ENCODE measurements around the gene SLC6A16. TPM values are rescaled to one million over a fixed set of nuclear protein-coding genes. Genes with fewer than 3 reads are reported as not detected.
A peak's percentile ranks its signal among the peaks of the same experiment; 100 is the strongest.

SLC6A16 gene
- total and polyA plus RNA-seq, 2 experiments from 2014 or later: 0.27 TPM

- Histone ChIP-seq H3K27me3 (no peaks in the 10 kb centered on the region), H3K4me2 (no peak overlapping the region), H3K4me3 (no peak overlapping the region), H3K4me1 (ENCODE audit: insufficient read depth) (no peaks in the 10 kb centered on the region), H3K27ac (no peak overlapping the region), H3K9me2 (replicated peaks; ENCODE audit: insufficient read depth) (no peaks in the 10 kb centered on the region), H3K36me3 (replicated peaks; ENCODE audit: insufficient read depth, low read depth) (no peaks in the 10 kb centered on the region), H2AFZ (no peak overlapping the region), H3K79me2 (no peaks in the 10 kb centered on the region), H3K9me3 (ENCODE audit: low read depth) (no peaks in the 10 kb centered on the region), H4K20me1 (ENCODE audit: insufficient read depth, poor library complexity, severe bottlenecking) (peaks cover 3% of the 10 kb centered on the region)
- TF ChIP-seq EZH2 (IDR thresholded peaks at IDR 0.05; ENCODE audit: borderline replicate concordance): no peak
- no peak for TF ChIP-seq EZH2phosphoT487 (IDR thresholded peaks at IDR 0.05; ENCODE audit: low read depth, severe bottlenecking, unreplicated experiment)
- TF ChIP-seq CTCF (IDR thresholded peaks at IDR 0.05; ENCODE audit: poor library complexity): no peak
- peak; percentile 23 for DNase-seq (ENCODE audit: low spot score)
- WGBS (ENCODE audit: low lambda C conversion rate, missing lambda C conversion rate): 63% methylated on average over 3 of the region's 3 CpGs
Measured at GRCh38 chr19:49347835-49348234, 22.8 kb upstream of the SLC6A16 start.

- no peaks in the 10 kb centered on the region for H3K9me2 ChIP-seq (replicated peaks; ENCODE audit: insufficient read depth)
- no peaks in the 10 kb centered on the region for H3K9me3 ChIP-seq (ENCODE audit: low read depth)
- no peak overlapping the region for H2AFZ ChIP-seq
- DNase-seq (ENCODE audit: low spot score): no peak
- H3K36me3 ChIP-seq (replicated peaks; ENCODE audit: insufficient read depth, low read depth): no peaks in the 10 kb centered on the region
- no peaks in the 10 kb centered on the region for H3K27me3 ChIP-seq
- H3K79me2 ChIP-seq: no peaks in the 10 kb centered on the region
- 98% methylated on average over 15 of the region's 15 CpGs for WGBS (ENCODE audit: low lambda C conversion rate, missing lambda C conversion rate)
- TF ChIP-seq CTCF (IDR thresholded peaks at IDR 0.05; ENCODE audit: poor library complexity) (no peak), EZH2phosphoT487 (IDR thresholded peaks at IDR 0.05; ENCODE audit: low read depth, severe bottlenecking, unreplicated experiment) (no peak), EZH2 (IDR thresholded peaks at IDR 0.05; ENCODE audit: borderline replicate concordance) (no peak)
- no peak overlapping the region for H3K4me2 ChIP-seq
- H4K20me1 ChIP-seq (ENCODE audit: insufficient read depth, poor library complexity, severe bottlenecking): peaks cover 3% of the 10 kb centered on the region
- no peaks in the 10 kb centered on the region for H3K4me1 ChIP-seq (ENCODE audit: insufficient read depth)
- no peak overlapping the region for H3K4me3 ChIP-seq
- H3K27ac ChIP-seq: no peak overlapping the region
Measured at GRCh38 chr19:49347191-49347590, 22.2 kb upstream of the SLC6A16 start.

GRCh38 chr19:49344505-49345423 is 19.8 kb upstream of the SLC6A16 start:
- no peaks in the 10 kb centered on the region for H3K4me1 ChIP-seq (ENCODE audit: insufficient read depth)
- 95% methylated on average over 11 of the region's 11 CpGs for WGBS (ENCODE audit: low lambda C conversion rate, missing lambda C conversion rate)
- no peak for TF ChIP-seq EZH2 (IDR thresholded peaks at IDR 0.05; ENCODE audit: borderline replicate concordance)
- no peak for TF ChIP-seq CTCF (IDR thresholded peaks at IDR 0.05; ENCODE audit: poor library complexity)
- no peak for TF ChIP-seq EZH2phosphoT487 (IDR thresholded peaks at IDR 0.05; ENCODE audit: low read depth, severe bottlenecking, unreplicated experiment)
- H3K4me3 ChIP-seq: no peak overlapping the region
- no peaks in the 10 kb centered on the region for H3K27me3 ChIP-seq
- no peaks in the 10 kb centered on the region for H3K9me2 ChIP-seq (replicated peaks; ENCODE audit: insufficient read depth)
- no peak overlapping the region for H3K4me2 ChIP-seq
- no peak overlapping the region for H2AFZ ChIP-seq
- no peaks in the 10 kb centered on the region for H3K9me3 ChIP-seq (ENCODE audit: low read depth)
- H4K20me1 ChIP-seq (ENCODE audit: insufficient read depth, poor library complexity, severe bottlenecking): peaks cover 3% of the 10 kb centered on the region
- no peaks in the 10 kb centered on the region for H3K36me3 ChIP-seq (replicated peaks; ENCODE audit: insufficient read depth, low read depth)
- H3K27ac ChIP-seq: no peak overlapping the region
- H3K79me2 ChIP-seq: no peaks in the 10 kb centered on the region
- no peak for DNase-seq (ENCODE audit: low spot score)

Data from hepatocyte (in vitro differentiated cells).